Articular chondrocyte of knee joint (primary cell): ENCODE results near the gene SLC2A11. TPM values are rescaled to one million over a fixed set of nuclear protein-coding genes. Genes with fewer than 3 reads are reported as not detected.

ENCODE experiments used
- small RNA-seq: library from RNA; depleted of rRNA; stranded (forward); fragments of <200 nt; gene quantifications from one replicate; pipeline ENCODE3, GENCODE V24; 2012
- total RNA-seq: library from RNA; depleted of rRNA; stranded (reverse); fragments of >200 nt; gene quantifications from 2 replicates; pipeline ENCODE4 v1.2.3, GENCODE V29; 2012

Gene SLC2A11
- total RNA-seq, result 12.3 and 15.3 TPM in 2 replicates

GRCh38 chr22:23857606-23858483, at the start of gene SLC2A11:
Gene SLC2A11, plus strand, starts transcription at chr22:23857875. Its CDS starts 125 bp downstream, at chr22:23858000.

GRCh38 chr22:23838681-23839468, 18.8 kb upstream of the SLC2A11 start, which contains the start of gene DERL3:
Gene DERL3, minus strand, starts transcription at chr22:23839006. Its CDS starts 19 bp downstream, at chr22:23838987.

GRCh38 chr22:23893945-23894709, 36.5 kb downstream of the SLC2A11 start, which contains the start of gene MIF:
Gene MIF, plus strand, starts transcription at chr22:23894383. Its CDS starts 92 bp downstream, at chr22:23894475.

Small RNA genes lying within 50 kb of the gene (small RNA-seq; reads per million reads assigned to genes)
- not detected for gene RN7SL268P

Other genes with a start within 250 kb of the SLC2A11 start
- gene DRICH1, start 225.6 kb upstream of the SLC2A11 start, total RNA-seq, result 0.11 and 0.13 TPM in 2 replicates
- gene RGL4, start 166.9 kb upstream of the SLC2A11 start, total RNA-seq, result not detected in 2 replicates
- 6.3 and 7.1 TPM in 2 replicates for gene ZNF70, start 106.8 kb upstream of the SLC2A11 start, total RNA-seq
- not detected in 2 replicates for gene VPREB3, start 103.5 kb upstream of the SLC2A11 start, total RNA-seq
- 1.2 and 1.9 TPM in 2 replicates for gene C22orf15, start 94.9 kb upstream of the SLC2A11 start, total RNA-seq
- 3.9 and 6.5 TPM in 2 replicates for gene CHCHD10, start 89.9 kb upstream of the SLC2A11 start, total RNA-seq
- gene MMP11, start 85.0 kb upstream of the SLC2A11 start, total RNA-seq, result 3.9 and 4.1 TPM in 2 replicates
- gene SMARCB1, start 70.9 kb upstream of the SLC2A11 start, total RNA-seq, result 44.3 and 48.2 TPM in 2 replicates
- gene DERL3, start 18.9 kb upstream of the SLC2A11 start, total RNA-seq, result 0.43 and 0.65 TPM in 2 replicates
- 156 and 195 TPM in 2 replicates for gene MIF, start 36.5 kb downstream of the SLC2A11 start, total RNA-seq
- 1.7 and 19.7 TPM in 2 replicates for gene GSTT2B, start 103.3 kb downstream of the SLC2A11 start, total RNA-seq
- gene DDTL, start 109.0 kb downstream of the SLC2A11 start, total RNA-seq, result 1.0 TPM in 1 of 2 replicates, not detected in the other
- 57.7 and 68.2 TPM in 2 replicates for gene DDT, start 116.6 kb downstream of the SLC2A11 start, total RNA-seq
- 0.78 TPM in 1 of 2 replicates, not detected in the other for gene GSTT2, start 122.3 kb downstream of the SLC2A11 start, total RNA-seq
- gene GSTT4, start 147.6 kb downstream of the SLC2A11 start, total RNA-seq, result not detected in 2 replicates
- gene CABIN1, start 153.4 kb downstream of the SLC2A11 start, total RNA-seq, result 37.8 and 38.2 TPM in 2 replicates